ENCODE data around the gene OSBPL3. TPM values are rescaled to one million over a fixed set of nuclear protein-coding genes. Genes with fewer than 3 reads are reported as not detected.
A peak's percentile ranks its signal among the peaks of the same experiment; 100 is the strongest.

OSBPL3 gene
- total RNA-seq, 1 donor from 2014 or later = 90.6 TPM

DNA sequence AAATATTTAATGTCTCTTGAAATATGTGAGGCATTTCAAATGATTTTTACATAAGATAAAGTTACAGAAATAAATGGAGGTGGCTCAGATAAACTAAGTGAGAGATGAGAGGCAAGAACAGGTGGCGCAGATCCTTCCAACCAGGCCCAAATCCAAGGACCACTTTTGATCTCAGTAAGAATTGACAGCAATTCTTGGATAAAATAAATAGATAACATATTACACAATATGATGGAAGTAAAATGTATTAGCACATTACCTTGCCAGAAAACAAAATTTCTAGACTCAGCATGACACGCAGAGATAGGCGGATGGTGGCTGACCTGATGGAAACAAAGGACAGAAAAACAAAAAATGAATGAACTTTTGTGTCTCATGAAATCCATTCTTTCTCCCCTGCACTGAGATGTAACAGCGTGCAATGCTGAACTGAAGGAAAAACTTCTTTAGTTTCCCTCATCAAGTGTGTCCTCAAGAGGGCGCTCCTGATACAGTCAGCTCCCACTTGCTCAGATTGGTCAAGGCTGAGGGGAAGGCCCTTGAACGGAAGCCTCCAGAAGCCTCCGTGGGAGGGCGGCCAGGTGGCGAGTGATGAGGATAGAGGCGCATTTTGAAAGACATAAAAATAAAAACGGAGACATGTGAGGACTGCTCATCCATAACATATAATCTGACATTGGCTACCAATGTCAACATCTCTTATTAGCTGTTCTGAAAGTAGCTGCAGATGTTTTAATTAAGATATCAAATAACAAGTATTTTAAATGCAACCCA is 159.9 kb downstream of the OSBPL3 start:
- intact Hi-C loops (cut with micrococcal nuclease) = loop anchor here (1.0 to 5.0 kb wide), 7 partner anchors 8 to 1223 kb away; partner anchors contain the start of genes CCDC126 and PALS2
- Mint-ChIP-seq H3K36me3 (ENCODE audit: low read depth) (peaks cover 49% of the 10 kb centered on the region), H3K4me3 (peak overlapping the region; percentile 73), H3K27ac (peak overlapping the region; percentile 98), H3K4me1 (ENCODE audit: low read depth) (peaks cover 54% of the 10 kb centered on the region), H3K27me3 (ENCODE audit: insufficient read depth) (peaks cover 2% of the 10 kb centered on the region), H3K9me3 (no peaks in the 10 kb centered on the region)
- peak; percentile 75 for DNase-seq (ENCODE audit: low spot score)

DNA sequence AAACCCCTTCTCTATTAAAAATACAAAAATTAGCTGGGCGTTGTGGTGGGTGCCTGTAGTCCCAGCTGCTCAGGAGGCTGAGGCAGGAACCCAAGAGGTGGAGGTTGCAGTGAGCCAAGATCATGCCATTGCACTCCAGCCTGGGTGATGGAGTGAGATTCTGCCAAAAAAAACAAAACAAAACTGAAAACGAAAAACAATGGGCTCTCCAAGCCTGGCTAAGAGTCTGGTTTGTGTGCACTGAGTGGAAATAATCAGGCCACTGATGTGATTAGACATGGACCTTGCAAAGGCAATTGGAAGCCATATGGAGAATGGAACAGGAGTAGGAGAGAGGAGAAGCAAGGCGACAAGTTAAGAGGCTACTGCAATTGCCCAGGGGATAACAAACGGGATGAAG is 162.6 kb downstream of the OSBPL3 start:
- Mint-ChIP-seq H3K4me1 (ENCODE audit: low read depth) (peaks cover 33% of the 10 kb centered on the region), H3K9me3 (no peaks in the 10 kb centered on the region), H3K27me3 (ENCODE audit: insufficient read depth) (peaks cover 2% of the 10 kb centered on the region), H3K4me3 (no peak overlapping the region), H3K27ac (no peak overlapping the region), H3K36me3 (ENCODE audit: low read depth) (peaks cover 40% of the 10 kb centered on the region)
- DNase-seq (ENCODE audit: low spot score) = no peak
- intact Hi-C loops (cut with micrococcal nuclease) = no loop called here

GRCh38 chr7:24816868-24817267 is 163.1 kb downstream of the OSBPL3 start:
- Mint-ChIP-seq H3K4me3 (no peak overlapping the region), H3K36me3 (ENCODE audit: low read depth) (peaks cover 40% of the 10 kb centered on the region), H3K9me3 (no peaks in the 10 kb centered on the region), H3K4me1 (ENCODE audit: low read depth) (peaks cover 28% of the 10 kb centered on the region), H3K27ac (no peak overlapping the region), H3K27me3 (ENCODE audit: insufficient read depth) (peaks cover 2% of the 10 kb centered on the region)
- intact Hi-C loops (cut with micrococcal nuclease) = no loop called here
- DNase-seq (ENCODE audit: low spot score) = no peak

GRCh38 chr7:24812305-24812945 is 167.6 kb downstream of the OSBPL3 start:
- Mint-ChIP-seq H3K36me3 (ENCODE audit: low read depth) (peaks cover 53% of the 10 kb centered on the region), H3K27me3 (ENCODE audit: insufficient read depth) (no peaks in the 10 kb centered on the region), H3K27ac (no peak overlapping the region), H3K4me1 (ENCODE audit: low read depth) (peaks cover 2% of the 10 kb centered on the region), H3K4me3 (no peak overlapping the region), H3K9me3 (no peaks in the 10 kb centered on the region)
- DNase-seq (ENCODE audit: low spot score) = peak; percentile 30
- intact Hi-C loops (cut with micrococcal nuclease) = loop anchor here (1.0 kb wide), 4 partner anchors 8 to 286 kb away; no protein-coding TSS in a partner anchor

GRCh38 chr7:24808518-24808917 is 171.5 kb downstream of the OSBPL3 start:
- H3K27me3 Mint-ChIP-seq (ENCODE audit: insufficient read depth) = no peaks in the 10 kb centered on the region
- no peak overlapping the region for H3K27ac Mint-ChIP-seq
- intact Hi-C loops (cut with micrococcal nuclease) = no loop called here
- H3K9me3 Mint-ChIP-seq = no peaks in the 10 kb centered on the region
- peaks cover 49% of the 10 kb centered on the region for H3K36me3 Mint-ChIP-seq (ENCODE audit: low read depth)
- H3K4me1 Mint-ChIP-seq (ENCODE audit: low read depth) = no peaks in the 10 kb centered on the region
- DNase-seq (ENCODE audit: low spot score) = no peak
- no peak overlapping the region for H3K4me3 Mint-ChIP-seq

DNA sequence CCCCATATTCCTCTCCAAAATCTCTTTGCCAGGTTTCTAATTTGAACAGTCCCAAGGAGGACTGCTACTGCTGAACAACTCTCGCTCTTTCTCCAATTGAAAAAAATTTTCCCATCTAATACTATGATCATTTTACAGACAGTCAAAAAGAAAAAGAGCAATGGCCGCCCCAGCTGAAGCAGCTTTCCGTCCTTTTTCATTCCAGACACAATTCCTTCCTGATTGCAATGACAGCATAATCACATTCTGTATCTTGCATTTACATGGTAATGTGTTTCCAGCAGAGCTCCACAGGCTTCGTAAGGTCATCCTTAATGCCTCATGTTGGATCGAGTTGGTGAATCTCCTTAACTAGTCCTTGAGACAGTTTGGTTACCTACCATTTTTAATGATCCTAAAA is 177.7 kb downstream of the OSBPL3 start:
- Mint-ChIP-seq H3K4me3 (no peak overlapping the region), H3K27ac (no peak overlapping the region), H3K36me3 (ENCODE audit: low read depth) (peaks cover 52% of the 10 kb centered on the region), H3K27me3 (ENCODE audit: insufficient read depth) (no peaks in the 10 kb centered on the region), H3K4me1 (ENCODE audit: low read depth) (peaks cover 11% of the 10 kb centered on the region), H3K9me3 (no peaks in the 10 kb centered on the region)
- intact Hi-C loops (cut with micrococcal nuclease) = no loop called here
- no peak for DNase-seq (ENCODE audit: low spot score)

DNA sequence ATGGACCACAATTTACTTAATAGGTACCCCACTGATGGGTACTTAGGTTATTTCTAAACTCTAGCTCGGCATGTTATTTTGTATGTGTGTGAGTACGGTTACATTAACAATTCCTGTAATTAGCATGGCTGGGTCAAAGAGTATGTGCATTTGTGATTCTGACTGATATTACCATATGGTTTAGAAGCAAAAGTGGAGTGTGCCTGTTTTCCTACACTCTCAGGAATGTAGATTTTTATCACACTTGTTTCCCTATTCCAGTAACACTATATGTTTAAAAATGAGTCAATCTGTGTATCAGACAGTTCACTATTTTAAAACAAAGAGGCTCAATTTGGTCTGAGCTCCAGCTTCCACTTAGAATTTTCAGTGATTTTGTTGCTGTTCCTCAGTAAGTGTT is 178.1 kb downstream of the OSBPL3 start:
- H3K36me3 Mint-ChIP-seq (ENCODE audit: low read depth) = peaks cover 54% of the 10 kb centered on the region
- H3K4me1 Mint-ChIP-seq (ENCODE audit: low read depth) = peaks cover 11% of the 10 kb centered on the region
- no peak for DNase-seq (ENCODE audit: low spot score)
- intact Hi-C loops (cut with micrococcal nuclease) = no loop called here
- no peaks in the 10 kb centered on the region for H3K27me3 Mint-ChIP-seq (ENCODE audit: insufficient read depth)
- no peaks in the 10 kb centered on the region for H3K9me3 Mint-ChIP-seq
- no peak overlapping the region for H3K4me3 Mint-ChIP-seq
- no peak overlapping the region for H3K27ac Mint-ChIP-seq

- Mint-ChIP-seq H3K27me3 (ENCODE audit: insufficient read depth) (no peaks in the 10 kb centered on the region), H3K27ac (peak overlapping the region; percentile 56), H3K4me1 (ENCODE audit: low read depth) (peaks cover 11% of the 10 kb centered on the region), H3K9me3 (no peaks in the 10 kb centered on the region), H3K36me3 (ENCODE audit: low read depth) (peaks cover 54% of the 10 kb centered on the region), H3K4me3 (no peak overlapping the region)
- DNase-seq (ENCODE audit: low spot score) = no peak
- intact Hi-C loops (cut with micrococcal nuclease) = no loop called here
These were observed 179.3 kb downstream of the OSBPL3 start for GRCh38 chr7:24800667-24801066.

GRCh38 chr7:24800073-24800472 is 179.9 kb downstream of the OSBPL3 start:
- Mint-ChIP-seq H3K27ac (no peak overlapping the region), H3K36me3 (ENCODE audit: low read depth) (peaks cover 58% of the 10 kb centered on the region), H3K27me3 (ENCODE audit: insufficient read depth) (no peaks in the 10 kb centered on the region), H3K9me3 (no peaks in the 10 kb centered on the region), H3K4me1 (ENCODE audit: low read depth) (peaks cover 11% of the 10 kb centered on the region), H3K4me3 (no peak overlapping the region)
- intact Hi-C loops (cut with micrococcal nuclease) = no loop called here
- no peak for DNase-seq (ENCODE audit: low spot score)

- Mint-ChIP-seq H3K27ac (no peak overlapping the region), H3K4me3 (no peak overlapping the region), H3K27me3 (ENCODE audit: insufficient read depth) (no peaks in the 10 kb centered on the region), H3K9me3 (no peaks in the 10 kb centered on the region), H3K4me1 (ENCODE audit: low read depth) (peaks cover 16% of the 10 kb centered on the region), H3K36me3 (ENCODE audit: low read depth) (peaks cover 59% of the 10 kb centered on the region)
- no peak for DNase-seq (ENCODE audit: low spot score)
- intact Hi-C loops (cut with micrococcal nuclease) = no loop called here
These were observed 180.5 kb downstream of the OSBPL3 start for GRCh38 chr7:24799506-24799905.

- Mint-ChIP-seq H3K36me3 (ENCODE audit: low read depth) (peaks cover 53% of the 10 kb centered on the region), H3K9me3 (no peaks in the 10 kb centered on the region), H3K4me1 (ENCODE audit: low read depth) (peaks cover 26% of the 10 kb centered on the region), H3K4me3 (no peak overlapping the region), H3K27me3 (ENCODE audit: insufficient read depth) (no peaks in the 10 kb centered on the region), H3K27ac (no peak overlapping the region)
- DNase-seq (ENCODE audit: low spot score) = no peak
- intact Hi-C loops (cut with micrococcal nuclease) = no loop called here
These were observed 181.7 kb downstream of the OSBPL3 start for GRCh38 chr7:24798261-24798660.

DNA sequence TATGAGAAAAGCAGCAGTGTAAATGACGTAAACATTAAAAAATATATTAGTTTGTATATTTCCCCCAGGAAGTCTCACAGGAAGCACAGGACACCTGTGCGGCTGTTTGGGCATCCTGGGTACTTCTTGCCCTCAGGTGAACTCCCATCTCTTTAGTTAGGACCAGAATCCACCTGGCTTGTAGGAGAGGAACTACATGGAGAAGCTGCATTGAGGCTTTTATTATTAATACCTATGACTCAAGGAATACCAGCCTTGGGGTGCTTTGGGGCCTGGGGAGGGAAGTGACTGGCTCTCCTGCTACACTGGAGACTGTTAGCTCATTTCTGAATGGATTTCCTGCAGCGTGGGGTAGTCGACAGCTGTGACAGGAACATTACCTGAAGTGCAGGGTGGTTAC is 182.7 kb downstream of the OSBPL3 start:
- no peaks in the 10 kb centered on the region for H3K27me3 Mint-ChIP-seq (ENCODE audit: insufficient read depth)
- peaks cover 48% of the 10 kb centered on the region for H3K36me3 Mint-ChIP-seq (ENCODE audit: low read depth)
- intact Hi-C loops (cut with micrococcal nuclease) = no loop called here

GRCh38 chr7:24795407-24795767 is 184.6 kb downstream of the OSBPL3 start:
- no peaks in the 10 kb centered on the region for H3K9me3 Mint-ChIP-seq
- H3K4me3 Mint-ChIP-seq = no peak overlapping the region
- H3K27me3 Mint-ChIP-seq (ENCODE audit: insufficient read depth) = no peaks in the 10 kb centered on the region
- peaks cover 16% of the 10 kb centered on the region for H3K4me1 Mint-ChIP-seq (ENCODE audit: low read depth)
- DNase-seq (ENCODE audit: low spot score) = no peak
- intact Hi-C loops (cut with micrococcal nuclease) = no loop called here
- H3K36me3 Mint-ChIP-seq (ENCODE audit: low read depth) = peaks cover 36% of the 10 kb centered on the region
- no peak overlapping the region for H3K27ac Mint-ChIP-seq

More for the DNA sequence above, 182.7 kb downstream of the OSBPL3 start:
- no peak overlapping the region for H3K4me3 Mint-ChIP-seq
- H3K4me1 Mint-ChIP-seq (ENCODE audit: low read depth) = peaks cover 26% of the 10 kb centered on the region
- H3K27ac Mint-ChIP-seq = no peak overlapping the region
- H3K9me3 Mint-ChIP-seq = no peaks in the 10 kb centered on the region
- no peak for DNase-seq (ENCODE audit: low spot score)

Measured in activated T-helper 1 cell treated with anti-CD3 and anti-CD28 coated beads, Interleukin-12 subunit alpha, Interleukin-12 subunit beta, Interleukin-2, Interleukin-4 antibody, amounts not matched to agents 30 ng/mL and 10 ng/mL and 1 ng/mL, durations not matched to agents 14 hours and 24 hours and 36 hours (primary cell).